Stimulated activated CD4-positive, alpha-beta T cell treated with anti-CD3 and anti-CD28 coated beads, Interleukin-15, amount 100 ng/mL, for 48 hours (primary cell): ENCODE measurements around the gene MAK.

Experiments
- DNase-seq, 2 donors: peaks; one replicate each; pipeline ENCODE4 v3.0.0-alpha.2; 2020; ENCODE audit warnings: low read depth in 2 of 2

MAK gene

GRCh38 chr6:10723567-10723881, 114.8 kb downstream of the MAK start:
- no peak for DNase-seq

GRCh38 chr6:10722820-10723566, 115.3 kb downstream of the MAK start, which contains the start of gene TMEM14C:
Gene TMEM14C, plus strand, starts transcription at chr6:10723070. Its CDS starts 1,544 bp downstream, at chr6:10724614.
- peak; percentile 80 to 90 for DNase-seq

- no peak for DNase-seq
These were observed 115.8 kb downstream of the MAK start for GRCh38 chr6:10722570-10722819.

- no peak for DNase-seq
These were observed 116.3 kb downstream of the MAK start for GRCh38 chr6:10721850-10722569.

- DNase-seq = peak in 1 of 2 donors; percentile 25
These were observed 117.1 kb downstream of the MAK start for GRCh38 chr6:10720960-10721849.

- DNase-seq = peak; percentile 29 to 47
These were observed 117.9 kb downstream of the MAK start for GRCh38 chr6:10720265-10720959.

- no peak for DNase-seq
These were observed 118.4 kb downstream of the MAK start for GRCh38 chr6:10719964-10720264.

GRCh38 chr6:10719296-10719963, 118.9 kb downstream of the MAK start:
- DNase-seq = peak; percentile 33 to 49

- DNase-seq = no peak
These were observed 124.4 kb downstream of the MAK start for GRCh38 chr6:10713962-10714361.
